Activated naive CD8-positive, alpha-beta T cell treated with anti-CD3 and anti-CD28 coated beads for 36 hours (primary cell): Measurements from ENCODE around the gene CCSER1. TPM values are rescaled to one million over a fixed set of nuclear protein-coding genes. Genes with fewer than 3 reads are reported as not detected.
"Not testable (repeated sequence)": the region's sequence is repeated elsewhere in the genome, so short reads cannot be mapped to it uniquely, and the experiment has no call there.

Source experiments
- DNase-seq: peaks from one replicate; pipeline ENCODE4 v3.0.0; 2021
- H3K27ac Mint-ChIP-seq: one replicate; pipeline ENCODE4 v1.8.0; 2022; ENCODE audit warnings: mild to moderate bottlenecking, moderate library complexity, mixed read lengths
- H3K27me3 Mint-ChIP-seq: one replicate; pipeline ENCODE4 v1.8.0; 2022; ENCODE audit warnings: mild to moderate bottlenecking, mixed read lengths
- H3K36me3 Mint-ChIP-seq: one replicate; pipeline ENCODE4 v1.8.0; 2021; ENCODE audit warnings: mild to moderate bottlenecking, mixed read lengths
- H3K4me1 Mint-ChIP-seq: one replicate; pipeline ENCODE4 v1.8.0; 2021; ENCODE audit warnings: mixed read lengths
- H3K4me3 Mint-ChIP-seq: one replicate; pipeline ENCODE4 v1.8.0; 2022; ENCODE audit warnings: mild to moderate bottlenecking, moderate library complexity, mixed read lengths
- H3K9me3 Mint-ChIP-seq: one replicate; pipeline ENCODE4 v1.8.0; 2022; ENCODE audit warnings: mixed read lengths
- total RNA-seq, 2 experiments: library from RNA; stranded (reverse); gene quantifications; one replicate each; pipeline ENCODE4 v1.2.3, GENCODE V29; 2021

CCSER1 gene
- total RNA-seq, 2 experiments from 2014 or later: 0.29 to 0.42 TPM

GRCh38 chr4:90824266-90825150, 697.3 kb downstream of the CCSER1 start:
- H3K27ac Mint-ChIP-seq: no peak overlapping the region
- no peak overlapping the region for H3K4me3 Mint-ChIP-seq
- no peak for DNase-seq
- H3K27me3 Mint-ChIP-seq: no peaks in the 10 kb centered on the region
- H3K9me3 Mint-ChIP-seq: peaks cover 2% of the 10 kb centered on the region
- H3K36me3 Mint-ChIP-seq: no peaks in the 10 kb centered on the region
- H3K4me1 Mint-ChIP-seq: no peaks in the 10 kb centered on the region

- H3K9me3 Mint-ChIP-seq: peaks cover 2% of the 10 kb centered on the region
- no peak overlapping the region for H3K27ac Mint-ChIP-seq
- H3K4me3 Mint-ChIP-seq: no peak overlapping the region
- no peaks in the 10 kb centered on the region for H3K4me1 Mint-ChIP-seq
- DNase-seq: no peak
- H3K27me3 Mint-ChIP-seq: no peaks in the 10 kb centered on the region
- no peaks in the 10 kb centered on the region for H3K36me3 Mint-ChIP-seq
These were observed 698.7 kb downstream of the CCSER1 start for GRCh38 chr4:90825849-90826248.

DNA sequence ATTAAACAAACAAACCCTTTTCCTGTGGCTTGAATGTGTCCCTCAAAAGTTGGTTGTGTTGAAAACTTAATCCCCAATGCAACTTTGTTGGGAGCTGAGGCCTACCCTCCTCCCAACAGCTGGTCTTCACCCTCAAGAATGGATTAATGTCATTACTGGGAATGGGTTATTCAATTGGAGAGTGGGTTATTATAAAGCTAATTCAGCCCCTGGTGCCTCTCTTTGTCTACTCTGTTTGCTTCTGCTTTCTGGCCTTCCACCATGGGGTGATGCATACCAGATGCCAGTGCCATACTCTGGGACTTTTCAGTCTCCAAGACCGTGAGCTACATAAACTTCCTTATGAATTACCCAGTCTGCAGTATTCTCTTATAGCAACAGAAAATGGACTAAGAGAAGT, 706.5 kb downstream of the CCSER1 start:
- no peak for DNase-seq
- Mint-ChIP-seq H3K36me3 (no peaks in the 10 kb centered on the region), H3K4me1 (no peaks in the 10 kb centered on the region)

DNA sequence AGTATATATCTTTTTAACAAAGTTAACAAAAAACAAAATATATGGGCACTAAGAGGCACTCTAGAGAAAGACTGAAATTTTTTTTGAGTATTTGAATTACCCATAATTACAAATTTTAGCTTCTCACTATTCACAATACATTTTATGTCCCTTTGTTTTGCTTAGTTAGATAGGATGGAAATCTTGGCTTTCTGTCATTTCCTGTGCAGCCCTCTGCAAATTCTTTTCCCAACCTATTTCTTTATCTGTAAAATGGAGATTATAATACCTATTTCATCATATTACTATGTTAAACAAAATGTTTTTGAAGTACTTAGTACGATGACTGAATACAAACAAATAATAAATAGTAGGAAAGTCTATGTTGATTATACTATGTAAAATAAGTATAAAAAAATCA, 710.0 kb downstream of the CCSER1 start:
- no peak overlapping the region for H3K27ac Mint-ChIP-seq
- no peaks in the 10 kb centered on the region for H3K4me1 Mint-ChIP-seq
- H3K36me3 Mint-ChIP-seq: no peaks in the 10 kb centered on the region
- H3K9me3 Mint-ChIP-seq: no peaks in the 10 kb centered on the region
- no peaks in the 10 kb centered on the region for H3K27me3 Mint-ChIP-seq
- DNase-seq: no peak
- no peak overlapping the region for H3K4me3 Mint-ChIP-seq

More for the DNA sequence above, 706.5 kb downstream of the CCSER1 start:
- Mint-ChIP-seq H3K4me3 (no peak overlapping the region), H3K9me3 (no peaks in the 10 kb centered on the region), H3K27me3 (no peaks in the 10 kb centered on the region), H3K27ac (no peak overlapping the region)

- H3K27me3 Mint-ChIP-seq, H3K4me3 Mint-ChIP-seq, DNase-seq, H3K4me1 Mint-ChIP-seq, H3K27ac Mint-ChIP-seq, H3K36me3 Mint-ChIP-seq, H3K9me3 Mint-ChIP-seq: not testable (repeated sequence)
These were observed 711.7 kb downstream of the CCSER1 start for GRCh38 chr4:90838859-90839258.

DNA sequence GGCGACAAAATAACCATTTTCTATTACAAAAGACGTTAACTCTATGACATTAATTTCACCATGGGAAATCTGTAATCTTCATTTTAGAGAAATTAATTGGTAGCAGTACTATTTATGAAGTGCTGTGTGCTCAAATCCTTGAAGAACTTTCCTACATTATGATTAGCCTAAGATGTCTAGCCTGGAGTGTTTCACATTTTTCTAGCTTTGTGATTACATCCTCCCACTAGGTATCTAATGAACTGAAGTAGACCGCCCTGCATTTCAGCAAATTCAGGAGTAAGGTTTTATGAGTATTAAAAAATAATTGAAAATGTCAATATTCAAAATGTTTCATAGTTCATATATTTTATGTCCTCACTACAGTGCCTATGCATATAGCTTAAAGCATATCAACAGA, 713.1 kb downstream of the CCSER1 start:
- DNase-seq: no peak
- peaks cover 2% of the 10 kb centered on the region for H3K9me3 Mint-ChIP-seq
- no peak overlapping the region for H3K4me3 Mint-ChIP-seq
- no peaks in the 10 kb centered on the region for H3K27me3 Mint-ChIP-seq
- no peaks in the 10 kb centered on the region for H3K4me1 Mint-ChIP-seq
- no peaks in the 10 kb centered on the region for H3K36me3 Mint-ChIP-seq
- H3K27ac Mint-ChIP-seq: no peak overlapping the region

GRCh38 chr4:90840828-90841227, 713.6 kb downstream of the CCSER1 start:
- no peaks in the 10 kb centered on the region for H3K4me1 Mint-ChIP-seq
- no peaks in the 10 kb centered on the region for H3K36me3 Mint-ChIP-seq
- no peak overlapping the region for H3K27ac Mint-ChIP-seq
- H3K4me3 Mint-ChIP-seq: no peak overlapping the region
- no peak for DNase-seq
- H3K9me3 Mint-ChIP-seq: peaks cover 2% of the 10 kb centered on the region
- H3K27me3 Mint-ChIP-seq: no peaks in the 10 kb centered on the region

DNA sequence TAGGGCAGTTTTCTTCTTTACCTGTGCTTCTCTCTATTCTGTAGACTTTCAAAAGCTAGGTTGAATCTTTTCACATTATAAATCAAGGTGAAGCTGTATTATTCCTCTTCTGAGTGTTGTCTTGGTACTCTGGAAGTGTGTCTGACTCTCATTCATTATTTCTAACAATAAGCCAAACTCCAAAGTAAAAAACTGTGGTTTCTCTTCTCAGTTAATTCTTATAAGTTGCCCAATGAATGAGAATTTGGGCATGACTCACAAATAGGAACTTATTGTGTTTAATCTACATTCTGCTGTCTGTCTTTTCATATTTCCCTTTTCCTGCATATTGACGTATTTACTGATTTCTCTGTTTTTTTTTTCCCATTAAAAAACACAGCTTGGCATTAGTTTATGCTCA, 714.5 kb downstream of the CCSER1 start:
- Mint-ChIP-seq H3K27ac (no peak overlapping the region), H3K4me3 (no peak overlapping the region), H3K27me3 (no peaks in the 10 kb centered on the region), H3K36me3 (no peaks in the 10 kb centered on the region), H3K9me3 (peaks cover 2% of the 10 kb centered on the region), H3K4me1 (no peaks in the 10 kb centered on the region)
- no peak for DNase-seq

DNA sequence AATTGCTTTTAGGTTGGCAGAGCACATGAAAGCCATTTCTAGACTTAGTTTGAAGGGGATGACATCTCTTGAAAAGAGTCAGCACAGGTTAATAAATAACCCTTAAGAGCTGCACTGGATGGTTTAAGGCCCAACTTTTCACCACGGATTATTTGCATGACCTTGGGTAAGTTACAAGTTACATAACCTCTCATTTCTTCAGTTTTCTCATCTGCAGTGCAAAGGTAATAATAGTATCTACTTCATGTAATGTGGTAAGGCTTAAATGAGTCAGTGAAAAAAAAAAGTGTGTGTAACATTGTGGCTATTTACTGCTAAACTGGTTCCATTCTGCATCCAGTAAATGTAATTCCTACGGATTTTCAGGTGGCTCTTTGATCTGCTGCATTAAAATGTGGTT, 715.8 kb downstream of the CCSER1 start:
- H3K36me3 Mint-ChIP-seq: no peaks in the 10 kb centered on the region
- no peak overlapping the region for H3K27ac Mint-ChIP-seq

DNA sequence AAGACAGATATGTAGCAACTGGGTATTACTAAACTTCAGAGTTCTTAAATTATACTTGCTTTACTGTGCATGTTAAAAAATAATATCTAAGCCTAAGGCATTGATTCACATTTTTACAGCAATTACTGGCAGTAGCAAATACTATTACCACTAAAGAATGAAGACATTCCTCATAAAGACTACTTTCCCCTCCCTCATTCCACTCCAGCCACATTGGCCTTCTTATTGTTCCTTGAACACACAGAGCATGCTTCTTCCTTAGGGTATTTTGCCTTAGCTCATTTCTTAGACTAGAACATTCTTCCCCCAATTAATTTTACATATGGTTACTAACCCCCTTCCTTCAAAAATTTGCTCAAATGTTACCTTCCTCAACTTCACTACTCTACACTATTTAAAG, 717.0 kb downstream of the CCSER1 start:
- DNase-seq: no peak
- Mint-ChIP-seq H3K27me3 (no peaks in the 10 kb centered on the region), H3K4me1 (no peaks in the 10 kb centered on the region), H3K4me3 (no peak overlapping the region), H3K27ac (no peak overlapping the region), H3K9me3 (peaks cover 5% of the 10 kb centered on the region), H3K36me3 (no peaks in the 10 kb centered on the region)

More for the DNA sequence above, 715.8 kb downstream of the CCSER1 start:
- Mint-ChIP-seq H3K4me1 (no peaks in the 10 kb centered on the region), H3K9me3 (peaks cover 2% of the 10 kb centered on the region), H3K4me3 (no peak overlapping the region), H3K27me3 (no peaks in the 10 kb centered on the region)
- no peak for DNase-seq

GRCh38 chr4:90845777-90846176, 718.6 kb downstream of the CCSER1 start:
- no peaks in the 10 kb centered on the region for H3K4me1 Mint-ChIP-seq
- no peak overlapping the region for H3K4me3 Mint-ChIP-seq
- DNase-seq: no peak
- H3K9me3 Mint-ChIP-seq: peaks cover 5% of the 10 kb centered on the region
- H3K27me3 Mint-ChIP-seq: no peaks in the 10 kb centered on the region
- H3K36me3 Mint-ChIP-seq: no peaks in the 10 kb centered on the region
- no peak overlapping the region for H3K27ac Mint-ChIP-seq

GRCh38 chr4:90852237-90852636, 725.0 kb downstream of the CCSER1 start:
- H3K9me3 Mint-ChIP-seq: peaks cover 6% of the 10 kb centered on the region
- H3K4me1 Mint-ChIP-seq: no peaks in the 10 kb centered on the region
- H3K27me3 Mint-ChIP-seq: no peaks in the 10 kb centered on the region

DNA sequence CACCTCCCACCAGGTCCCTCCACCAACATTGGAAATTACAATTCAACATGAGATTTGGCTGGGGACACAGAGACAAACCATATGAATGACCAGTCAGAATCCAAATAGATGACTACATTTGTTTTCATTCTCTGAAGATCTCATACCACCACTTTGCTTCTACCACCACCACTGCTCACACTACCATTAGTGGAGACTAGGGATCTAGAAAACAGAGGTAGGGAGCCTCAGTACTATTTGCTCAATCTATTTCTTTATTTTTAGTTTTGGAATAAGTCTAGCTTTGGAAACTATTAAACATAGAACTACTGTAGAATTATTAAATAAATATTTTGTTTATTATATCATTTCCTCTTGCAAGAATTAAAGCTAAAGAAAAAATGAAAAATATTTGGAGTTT, 727.9 kb downstream of the CCSER1 start:
- Mint-ChIP-seq H3K9me3 (peaks cover 3% of the 10 kb centered on the region), H3K36me3 (no peaks in the 10 kb centered on the region), H3K4me3 (no peak overlapping the region), H3K27me3 (no peaks in the 10 kb centered on the region), H3K27ac (no peak overlapping the region), H3K4me1 (no peaks in the 10 kb centered on the region)
- DNase-seq: no peak

More at GRCh38 chr4:90852237-90852636, 725.0 kb downstream of the CCSER1 start:
- Mint-ChIP-seq H3K4me3 (no peak overlapping the region), H3K27ac (no peak overlapping the region), H3K36me3 (no peaks in the 10 kb centered on the region)
- no peak for DNase-seq

DNA sequence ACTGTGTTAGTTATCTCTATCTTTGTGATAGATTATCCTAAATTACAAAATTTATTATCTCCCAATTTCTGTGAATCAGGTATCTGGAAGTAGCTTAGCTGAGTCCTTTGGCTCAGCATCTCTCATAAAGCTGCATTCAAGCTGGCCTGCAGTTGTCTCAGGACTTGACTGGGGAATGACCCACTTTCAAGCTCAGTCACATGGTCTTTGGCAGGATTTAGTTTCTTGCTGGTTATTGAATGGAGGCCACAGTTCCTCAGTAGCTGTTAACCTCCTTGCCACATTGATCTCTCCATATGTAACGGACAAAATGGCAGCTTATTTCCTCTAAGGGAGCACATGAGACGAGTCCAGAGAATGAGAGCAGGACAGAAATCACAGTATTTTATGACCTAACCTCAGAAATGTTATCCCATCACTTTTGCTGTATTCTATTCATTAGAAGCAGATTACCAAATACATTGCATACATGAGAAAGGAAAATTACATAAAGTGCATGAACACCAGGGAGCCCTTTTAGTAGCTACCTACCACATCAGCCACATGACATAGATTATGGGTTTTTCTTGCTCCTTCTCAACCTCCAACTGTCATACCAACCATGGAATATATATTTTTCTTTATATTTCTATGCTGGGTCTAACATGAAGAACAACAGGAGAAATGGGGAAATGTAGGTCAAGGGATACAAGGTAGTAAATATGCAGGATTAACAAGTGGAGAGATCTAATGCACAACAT, 730.1 kb downstream of the CCSER1 start:
- no peaks in the 10 kb centered on the region for H3K36me3 Mint-ChIP-seq
- H3K4me3 Mint-ChIP-seq: no peak overlapping the region
- H3K27me3 Mint-ChIP-seq: no peaks in the 10 kb centered on the region
- DNase-seq: no peak
- peaks cover 3% of the 10 kb centered on the region for H3K9me3 Mint-ChIP-seq
- no peak overlapping the region for H3K27ac Mint-ChIP-seq
- H3K4me1 Mint-ChIP-seq: no peaks in the 10 kb centered on the region

GRCh38 chr4:90875791-90876190, 748.6 kb downstream of the CCSER1 start:
- Mint-ChIP-seq H3K9me3 (peaks cover 4% of the 10 kb centered on the region), H3K27me3 (no peaks in the 10 kb centered on the region), H3K36me3 (no peaks in the 10 kb centered on the region), H3K4me1 (no peaks in the 10 kb centered on the region), H3K27ac (no peak overlapping the region), H3K4me3 (no peak overlapping the region)
- DNase-seq: no peak
